ENCODE data around the gene KAT14. TPM values are rescaled to one million over a fixed set of nuclear protein-coding genes. Genes with fewer than 3 reads are reported as not detected.
"Not testable (repeated sequence)": the region's sequence is repeated elsewhere in the genome, so short reads cannot be mapped to it uniquely, and the experiment has no call there.

KAT14 gene
- total RNA-seq, 1 donor from 2014 or later, result 11.5 TPM

DNA sequence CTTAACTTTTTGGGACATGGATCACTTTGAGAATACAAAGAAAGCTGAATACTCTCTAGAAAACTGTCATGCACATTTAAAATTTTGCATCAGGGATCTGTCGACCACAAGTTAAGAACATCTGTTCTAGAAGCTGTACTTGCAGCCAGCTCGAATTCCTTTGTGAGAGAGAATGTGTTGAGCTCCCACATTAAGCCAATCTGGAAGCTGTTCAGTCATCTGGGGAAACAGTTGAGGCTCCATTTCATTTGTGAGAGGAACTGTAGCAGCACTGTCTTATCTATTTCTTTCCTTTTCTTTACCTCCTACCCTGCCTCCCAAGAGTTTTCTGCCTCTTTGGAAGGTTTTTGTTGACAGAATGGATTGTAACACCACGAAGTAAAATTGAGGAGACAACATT is 50.8 kb downstream of the KAT14 start:
- Histone ChIP-seq H3K9me3 (no peaks in the 10 kb centered on the region), H3K4me1 (no peaks in the 10 kb centered on the region), H3K27ac (no peak overlapping the region), H3K27me3 (no peaks in the 10 kb centered on the region), H3K4me3 (no peak overlapping the region), H3K36me3 (peaks cover 0 to 29% of the 10 kb centered on the region in 2 donors)
- intact Hi-C loops (cut with DNase I), result no loop called here
- TF ChIP-seq POLR2AphosphoS5 (IDR thresholded peaks at IDR 0.05; ENCODE audit: insufficient read depth in 1 of 2, low read depth in 1 of 2) (no peak), POLR2A (IDR thresholded peaks at IDR 0.05) (no peak)
- TF ChIP-seq, protein P1, sequence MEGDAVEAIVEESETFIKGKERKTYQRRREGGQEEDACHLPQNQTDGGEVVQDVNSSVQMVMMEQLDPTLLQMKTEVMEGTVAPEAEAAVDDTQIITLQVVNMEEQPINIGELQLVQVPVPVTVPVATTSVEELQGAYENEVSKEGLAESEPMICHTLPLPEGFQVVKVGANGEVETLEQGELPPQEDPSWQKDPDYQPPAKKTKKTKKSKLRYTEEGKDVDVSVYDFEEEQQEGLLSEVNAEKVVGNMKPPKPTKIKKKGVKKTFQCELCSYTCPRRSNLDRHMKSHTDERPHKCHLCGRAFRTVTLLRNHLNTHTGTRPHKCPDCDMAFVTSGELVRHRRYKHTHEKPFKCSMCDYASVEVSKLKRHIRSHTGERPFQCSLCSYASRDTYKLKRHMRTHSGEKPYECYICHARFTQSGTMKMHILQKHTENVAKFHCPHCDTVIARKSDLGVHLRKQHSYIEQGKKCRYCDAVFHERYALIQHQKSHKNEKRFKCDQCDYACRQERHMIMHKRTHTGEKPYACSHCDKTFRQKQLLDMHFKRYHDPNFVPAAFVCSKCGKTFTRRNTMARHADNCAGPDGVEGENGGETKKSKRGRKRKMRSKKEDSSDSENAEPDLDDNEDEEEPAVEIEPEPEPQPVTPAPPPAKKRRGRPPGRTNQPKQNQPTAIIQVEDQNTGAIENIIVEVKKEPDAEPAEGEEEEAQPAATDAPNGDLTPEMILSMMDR (IDR thresholded peaks at IDR 0.05), result no peak
- no peak for DNase-seq (ENCODE audit: extremely low spot score in 2 of 2)

- TF ChIP-seq, protein P1 (IDR thresholded peaks at IDR 0.05), result no peak
- no peak for TF ChIP-seq POLR2AphosphoS5 (IDR thresholded peaks at IDR 0.05; ENCODE audit: insufficient read depth in 1 of 2, low read depth in 1 of 2)
- TF ChIP-seq POLR2A (IDR thresholded peaks at IDR 0.05), result no peak
- Histone ChIP-seq H3K4me3 (no peak overlapping the region), H3K9me3 (no peaks in the 10 kb centered on the region), H3K27ac (no peak overlapping the region), H3K27me3 (no peaks in the 10 kb centered on the region), H3K36me3 (peaks cover 0 to 24% of the 10 kb centered on the region in 2 donors), H3K4me1 (no peaks in the 10 kb centered on the region)
- intact Hi-C loops (cut with DNase I), result no loop called here
- DNase-seq (ENCODE audit: extremely low spot score in 2 of 2), result peak in 1 of 2 donors; percentile 29
Measured at GRCh38 chr20:18190338-18191233, 52.9 kb downstream of the KAT14 start.

DNA sequence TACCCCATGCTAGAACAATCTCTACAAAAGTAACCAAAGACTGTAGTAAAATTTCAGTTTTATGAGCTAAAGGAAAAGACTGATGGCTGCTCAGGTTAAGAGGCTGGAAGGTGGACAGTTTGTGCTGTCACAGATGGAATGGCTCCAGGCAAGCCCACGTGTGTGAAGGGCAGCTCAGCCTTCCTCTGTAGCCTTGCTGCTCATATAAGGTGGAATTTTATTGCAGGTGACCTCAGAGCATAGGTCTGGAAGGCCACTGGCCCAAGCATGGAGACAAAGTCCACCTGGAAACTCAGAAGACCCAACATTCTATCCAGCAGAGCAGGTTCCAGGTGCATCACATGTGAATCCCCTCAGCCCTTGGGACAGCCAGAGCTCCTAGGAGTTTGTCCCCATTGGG is 53.6 kb downstream of the KAT14 start:
- Histone ChIP-seq H3K4me1 (no peaks in the 10 kb centered on the region), H3K9me3 (no peaks in the 10 kb centered on the region), H3K36me3 (peaks cover 0 to 17% of the 10 kb centered on the region in 2 donors), H3K4me3 (no peak overlapping the region), H3K27ac (no peak overlapping the region), H3K27me3 (no peaks in the 10 kb centered on the region)
- DNase-seq (ENCODE audit: extremely low spot score in 2 of 2), result no peak
- TF ChIP-seq, protein P1 (IDR thresholded peaks at IDR 0.05), result no peak
- TF ChIP-seq POLR2A (IDR thresholded peaks at IDR 0.05) (no peak), POLR2AphosphoS5 (IDR thresholded peaks at IDR 0.05; ENCODE audit: insufficient read depth in 1 of 2, low read depth in 1 of 2) (no peak)
- intact Hi-C loops (cut with DNase I), result no loop called here

DNA sequence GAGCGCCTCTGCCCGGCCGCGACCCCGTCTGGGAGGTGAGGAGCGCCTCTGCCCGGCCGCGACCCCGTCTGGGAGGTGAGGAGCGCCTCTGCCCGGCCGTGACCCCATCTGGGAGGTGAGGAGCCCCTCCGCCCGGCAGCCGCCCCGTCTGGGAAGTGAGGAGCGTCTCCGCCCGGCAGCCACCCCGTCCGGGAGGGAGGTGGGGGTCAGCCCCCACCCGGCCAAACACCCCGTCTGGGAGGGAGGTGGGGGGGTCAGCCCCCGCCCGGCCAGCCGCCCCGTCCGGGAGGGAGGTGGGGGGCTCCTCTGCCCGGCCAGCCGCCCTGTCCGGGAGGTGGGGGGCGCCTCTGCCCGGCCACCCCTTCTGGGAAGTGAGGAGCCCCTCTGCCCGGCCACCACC is 56.8 kb downstream of the KAT14 start:
- H3K9me3 ChIP-seq; H3K4me1 ChIP-seq; H3K27me3 ChIP-seq; DNase-seq (ENCODE audit: extremely low spot score in 2 of 2); H3K27ac ChIP-seq; H3K4me3 ChIP-seq; intact Hi-C loops (cut with DNase I); H3K36me3 ChIP-seq: not testable (repeated sequence)

- no peak for TF ChIP-seq POLR2AphosphoS5 (IDR thresholded peaks at IDR 0.05; ENCODE audit: insufficient read depth in 1 of 2, low read depth in 1 of 2)
- TF ChIP-seq, protein P1 (IDR thresholded peaks at IDR 0.05), result no peak
- no peak for TF ChIP-seq POLR2A (IDR thresholded peaks at IDR 0.05)
- H3K27me3 ChIP-seq, result no peaks in the 10 kb centered on the region
- H3K27ac ChIP-seq, result no peak overlapping the region
- peak in 1 of 2 donors; percentile 22 for DNase-seq (ENCODE audit: extremely low spot score in 2 of 2)
- no peaks in the 10 kb centered on the region for H3K36me3 ChIP-seq
- H3K9me3 ChIP-seq, result no peaks in the 10 kb centered on the region
- no peaks in the 10 kb centered on the region for H3K4me1 ChIP-seq
- no peak overlapping the region for H3K4me3 ChIP-seq
- intact Hi-C loops (cut with DNase I), result no loop called here
Measured at GRCh38 chr20:18195931-18196330, 58.3 kb downstream of the KAT14 start.

All from vagina (tissue), 2 donors.